PFSK-1 (cell line): ENCODE measurements around the gene TLE2. TPM values are rescaled to one million over a fixed set of nuclear protein-coding genes. Genes with fewer than 3 reads are reported as not detected.
A peak's percentile ranks its signal among the peaks of the same experiment; 100 is the strongest.

Experiments used
- FOXP2 ChIP-seq: optimal IDR thresholded peaks from 2 replicates; pipeline ENCODE3; 2011; ENCODE audit warnings: borderline replicate concordance, control low read depth, inconsistent platforms; ENCODE audit not compliant: insufficient read depth; ENCODE audit errors: extremely low read length, extremely low read depth
- POLR2AphosphoS5 ChIP-seq: IDR thresholded peaks from 2 replicates; pipeline ENCODE4 v1.6.1; 2012; ENCODE audit warnings: low read depth, mild to moderate bottlenecking, control low read depth, low read length, moderate library complexity
- REST ChIP-seq, 2 experiments: IDR thresholded peaks; 2 replicates each; pipeline versions ENCODE4 v1.6.1 to v1.8.0; 2011 to 2012; ENCODE audit warnings: low read depth in 2 of 2, low read length in 2 of 2, control low read depth in 1 of 2, inconsistent platforms in 1 of 2, mild to moderate bottlenecking in 1 of 2, moderate library complexity in 1 of 2; ENCODE audit not compliant: insufficient read depth in 1 of 2
- SIN3A ChIP-seq: IDR thresholded peaks from 2 replicates; pipeline ENCODE4 v1.6.1; 2012; ENCODE audit warnings: mild to moderate bottlenecking, low read length, moderate library complexity, borderline replicate concordance; ENCODE audit not compliant: insufficient read depth
- TAF1 ChIP-seq: IDR thresholded peaks from 2 replicates; pipeline ENCODE4 v1.6.1; 2012; ENCODE audit warnings: low read length, control low read depth, borderline replicate concordance; ENCODE audit not compliant: insufficient read depth
- polyA plus RNA-seq: library from polyadenylated mRNA; unstranded; fragments of >200 nt; gene quantifications from one replicate; pipeline ENCODE4 v1.2.1, GENCODE V29; 2012; ENCODE audit warnings: low read depth, missing spikeins; ENCODE audit not compliant: insufficient read length

The TLE2 gene
- 11.0 TPM for polyA plus RNA-seq

- TF ChIP-seq TAF1 = no peak
These were observed at the start of gene TLE2 for GRCh38 chr19:3029065-3029923. TSS of gene TLE2 (minus strand) at chr19:3029280. CDS start at chr19:3028904, 376 bp downstream.

DNA sequence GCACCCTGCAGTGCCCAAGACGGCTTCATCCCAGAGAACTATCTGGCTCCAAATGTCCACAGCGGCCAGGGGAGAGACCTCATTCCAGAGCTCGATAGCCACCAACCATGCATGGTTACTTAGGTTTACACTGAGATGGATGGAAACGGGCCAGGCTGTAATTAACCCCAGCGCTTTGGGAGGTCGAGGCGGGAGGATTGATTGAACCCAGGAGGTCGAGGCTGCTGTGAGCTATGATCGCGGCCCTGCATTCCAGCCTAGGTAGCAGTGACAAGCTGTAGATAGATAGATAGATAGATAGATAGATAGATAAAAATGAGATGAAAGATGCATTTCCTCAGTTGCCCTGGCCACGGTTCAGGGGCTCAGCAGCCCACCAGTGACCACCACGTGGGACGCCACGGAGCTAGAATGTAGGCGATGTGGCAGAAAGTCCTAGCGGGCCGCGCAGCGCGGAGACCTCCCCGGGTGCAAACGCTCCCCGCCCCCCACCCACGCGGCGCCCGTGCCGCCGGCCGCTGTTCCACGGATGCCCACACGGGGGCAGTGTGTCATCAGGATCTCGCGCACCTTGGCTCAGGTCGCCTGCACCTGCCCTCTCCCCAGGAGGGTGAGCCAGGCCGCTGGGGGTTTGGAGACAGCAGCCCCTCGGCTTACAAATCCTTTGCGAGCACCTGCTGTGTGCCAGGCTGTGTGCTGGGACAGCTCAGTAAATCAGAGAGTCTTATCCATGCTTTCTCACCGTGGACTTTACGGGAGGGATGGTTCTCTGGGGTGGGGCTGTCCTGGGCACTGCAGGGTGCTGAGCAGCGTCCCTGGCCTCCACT, 46.7 kb upstream of the TLE2 start:
- TF ChIP-seq FOXP2 (peak; percentile 88), TAF1 (no peak)

DNA sequence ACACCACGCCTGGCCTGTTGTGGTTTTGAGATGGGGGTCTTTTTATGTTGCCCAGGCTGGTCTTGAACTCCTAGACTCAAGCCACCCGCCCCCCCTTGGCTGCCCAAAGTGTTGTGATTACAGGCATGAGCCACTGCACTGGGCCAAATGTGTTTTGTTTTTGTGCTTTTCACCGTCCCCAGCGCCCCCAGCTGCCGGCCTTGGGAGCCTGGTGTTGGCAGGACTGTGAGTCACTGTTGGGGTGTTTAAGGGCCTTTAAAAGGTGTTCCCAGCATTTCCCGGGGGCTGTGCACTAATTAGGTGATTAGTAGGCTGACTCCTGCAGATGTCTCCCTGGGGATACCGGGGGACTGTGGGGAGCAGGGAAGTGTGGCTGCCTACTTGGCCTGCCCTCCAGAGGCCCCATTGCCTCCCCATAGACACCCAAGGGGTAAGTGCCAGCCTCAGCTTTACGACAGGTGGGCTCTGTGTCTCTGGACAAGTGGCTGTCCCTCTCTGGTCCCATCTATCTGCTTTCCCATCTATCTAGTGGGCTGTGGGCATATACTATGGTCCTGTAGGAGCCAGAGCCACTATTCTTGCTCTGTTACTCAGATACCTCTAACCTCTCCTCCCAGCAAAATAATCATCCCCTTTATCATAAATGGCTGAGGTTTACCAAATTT, 45.0 kb upstream of the TLE2 start:
- TF ChIP-seq POLR2AphosphoS5 (no peak), REST (IDR thresholded peaks at IDR 0.05; ENCODE audit: insufficient read depth in 1 of 2, low read depth in 2 of 2, low read length in 2 of 2) (no peak), FOXP2 (no peak), TAF1 (no peak), SIN3A (no peak)

- TF ChIP-seq REST (IDR thresholded peaks at IDR 0.05; ENCODE audit: insufficient read depth in 1 of 2, low read depth in 2 of 2, low read length in 2 of 2) = no peak
- TF ChIP-seq FOXP2 = no peak
- no peak for TF ChIP-seq TAF1
These were observed 44.1 kb upstream of the TLE2 start for GRCh38 chr19:3073159-3073563.

GRCh38 chr19:3071768-3072167, 42.7 kb upstream of the TLE2 start:
- TF ChIP-seq FOXP2 (no peak), REST (IDR thresholded peaks at IDR 0.05; ENCODE audit: insufficient read depth in 1 of 2, low read depth in 2 of 2, low read length in 2 of 2) (no peak), TAF1 (no peak), SIN3A (no peak), POLR2AphosphoS5 (no peak)

DNA sequence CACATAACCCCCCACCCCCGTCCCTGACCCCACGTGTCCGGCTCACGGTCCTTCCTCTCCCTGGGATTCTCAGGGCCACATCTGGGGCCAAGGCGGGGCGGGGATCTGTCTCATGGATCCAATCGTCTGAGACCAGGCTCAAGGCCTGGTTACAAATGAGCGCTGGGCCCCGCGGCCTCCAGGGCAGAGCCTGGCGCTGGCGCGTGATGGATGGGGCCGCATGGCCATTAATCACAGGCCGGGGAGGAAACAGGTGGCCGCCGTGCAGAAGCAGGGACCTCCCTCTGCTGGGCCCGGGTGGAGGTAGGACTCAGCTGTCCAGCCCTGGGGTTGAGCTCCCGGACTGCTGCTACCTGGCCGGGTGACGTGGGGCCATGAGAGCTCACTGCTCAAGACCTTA, 39.0 kb upstream of the TLE2 start:
- no peak for TF ChIP-seq FOXP2
- TF ChIP-seq TAF1 = no peak
- no peak for TF ChIP-seq POLR2AphosphoS5
- TF ChIP-seq SIN3A = no peak
- TF ChIP-seq REST (IDR thresholded peaks at IDR 0.05; ENCODE audit: insufficient read depth in 1 of 2, low read depth in 2 of 2, low read length in 2 of 2) = no peak
